H9 (cell line): Measurements from ENCODE around the gene CCL19. TPM values are rescaled to one million over a fixed set of nuclear protein-coding genes. Genes with fewer than 3 reads are reported as not detected.
A peak's percentile ranks its signal among the peaks of the same experiment; 100 is the strongest.

Source experiments
- DNase-seq: peaks from one replicate; pipeline ENCODE4 v3.0.0-alpha.2; 2017
- H2AFZ ChIP-seq: one replicate; pipeline ENCODE4 v1.6.1; 2013; ENCODE audit warnings: mild to moderate bottlenecking, low read length, control low read depth, moderate library complexity
- H2AK5ac ChIP-seq: 2 replicates; pipeline ENCODE4 v1.6.1; 2013; ENCODE audit warnings: low read length, control low read depth, mixed read lengths; ENCODE audit not compliant: insufficient read length
- H2BK120ac ChIP-seq: one replicate; pipeline ENCODE4 v1.6.1; 2013; ENCODE audit warnings: low read depth, mild to moderate bottlenecking, low read length, control low read depth, inconsistent platforms; ENCODE audit not compliant: poor library complexity, severe bottlenecking
- H2BK12ac ChIP-seq: 2 replicates; pipeline ENCODE4 v1.6.1; 2013; ENCODE audit warnings: low read length, control low read depth, mixed read lengths, low read depth; ENCODE audit not compliant: insufficient read length
- H2BK15ac ChIP-seq: 2 replicates; pipeline ENCODE4 v1.6.1; 2013; ENCODE audit warnings: low read depth, low read length, control low read depth
- H2BK20ac ChIP-seq: one replicate; pipeline ENCODE4 v1.6.1; 2013; ENCODE audit warnings: low read depth, mild to moderate bottlenecking, low read length, control low read depth, inconsistent platforms; ENCODE audit not compliant: poor library complexity, severe bottlenecking
- H2BK5ac ChIP-seq: 2 replicates; pipeline ENCODE4 v1.6.1; 2013; ENCODE audit warnings: low read length, control low read depth, mixed read lengths; ENCODE audit not compliant: insufficient read length
- H3K14ac ChIP-seq: 2 replicates; pipeline ENCODE4 v1.6.1; 2013; ENCODE audit warnings: low read length, control low read depth; ENCODE audit not compliant: insufficient read depth
- H3K18ac ChIP-seq: 2 replicates; pipeline ENCODE4 v1.6.1; 2013; ENCODE audit warnings: low read depth, mild to moderate bottlenecking, mixed read lengths, low read length, control low read depth; ENCODE audit not compliant: insufficient read length
- H3K23ac ChIP-seq: 2 replicates; pipeline ENCODE4 v1.6.1; 2013; ENCODE audit warnings: low read length, control low read depth, mixed read lengths, low read depth; ENCODE audit not compliant: insufficient read length
- H3K23me2 ChIP-seq: 2 replicates; pipeline ENCODE4 v1.6.1; 2013; ENCODE audit warnings: low read depth, mild to moderate bottlenecking, mixed read lengths, low read length, control low read depth; ENCODE audit not compliant: insufficient read length, poor library complexity, severe bottlenecking
- H3K27ac ChIP-seq: 2 replicates; pipeline ENCODE4 v1.5.1; 2013; ENCODE audit warnings: low read length, control low read depth, mixed read lengths, low read depth; ENCODE audit not compliant: insufficient read length
- H3K27me3 ChIP-seq: 2 replicates; pipeline ENCODE4 v1.6.1; 2013; ENCODE audit warnings: low read length, control low read depth, inconsistent platforms; ENCODE audit not compliant: insufficient read depth
- H3K4ac ChIP-seq: 2 replicates; pipeline ENCODE4 v1.6.1; 2013; ENCODE audit warnings: low read depth, mild to moderate bottlenecking, control low read depth, inconsistent platforms, low read length, moderate library complexity
- H3K4me1 ChIP-seq: 2 replicates; pipeline ENCODE4 v1.6.1; 2013; ENCODE audit warnings: low read length, control low read depth, inconsistent platforms; ENCODE audit not compliant: insufficient read depth
- H3K4me2 ChIP-seq: 2 replicates; pipeline ENCODE4 v1.6.1; 2013; ENCODE audit warnings: low read length, control low read depth, mixed read lengths; ENCODE audit not compliant: insufficient read length, insufficient read depth
- H3K56ac ChIP-seq: 2 replicates; pipeline ENCODE4 v1.6.1; 2013; ENCODE audit warnings: low read depth, mild to moderate bottlenecking, mixed read lengths, low read length, control low read depth; ENCODE audit not compliant: insufficient read length
- H3K79me1 ChIP-seq: 2 replicates; pipeline ENCODE4 v1.6.1; 2013; ENCODE audit warnings: low read depth, mild to moderate bottlenecking, moderate library complexity, low read length, control low read depth, inconsistent platforms; ENCODE audit not compliant: insufficient read depth, poor library complexity, severe bottlenecking
- H3K79me2 ChIP-seq: 2 replicates; pipeline ENCODE4 v1.6.1; 2013; ENCODE audit warnings: low read length, control low read depth, inconsistent platforms; ENCODE audit not compliant: insufficient read depth
- H3K9ac ChIP-seq: 2 replicates; pipeline ENCODE4 v1.6.1; 2013; ENCODE audit warnings: low read length, control low read depth, mixed read lengths; ENCODE audit not compliant: insufficient read length; ENCODE audit errors: extremely low read depth
- H3K9me3 ChIP-seq: one replicate; pipeline ENCODE4 v1.6.1; 2013; ENCODE audit warnings: low read depth, low read length, inconsistent platforms; ENCODE audit not compliant: control insufficient read depth
- H3T11ph ChIP-seq: one replicate; pipeline ENCODE4 v1.6.1; 2013; ENCODE audit warnings: mild to moderate bottlenecking, low read length, control low read depth, inconsistent platforms
- H4K20me1 ChIP-seq: one replicate; pipeline ENCODE4 v1.6.1; 2013; ENCODE audit not compliant: control insufficient read depth, insufficient read length, insufficient read depth
- H4K5ac ChIP-seq: 2 replicates; pipeline ENCODE4 v1.6.1; 2013; ENCODE audit warnings: low read depth, mild to moderate bottlenecking, mixed read lengths, low read length, control low read depth; ENCODE audit not compliant: insufficient read length
- H4K8ac ChIP-seq: replicated peaks from 2 replicates; pipeline ENCODE4 v1.6.1; 2013; ENCODE audit warnings: low read length, control low read depth, mixed read lengths, low read depth; ENCODE audit not compliant: insufficient read length
- H4K91ac ChIP-seq: 2 replicates; pipeline ENCODE4 v1.6.1; 2013; ENCODE audit warnings: low read depth, mild to moderate bottlenecking, moderate library complexity, mixed read lengths, low read length, control low read depth; ENCODE audit not compliant: insufficient read length
- H3K27ac Mint-ChIP-seq, 3 experiments: 2 replicates in 2 of 3; 3 replicates in 1 of 3; pipeline ENCODE4 v1.8.0; 2020 to 2021; ENCODE audit warnings: mixed read lengths in 3 of 3, mild to moderate bottlenecking in 1 of 3, moderate library complexity in 1 of 3
- H3K27me3 Mint-ChIP-seq: 2 replicates; pipeline ENCODE4 v1.8.0; 2021; ENCODE audit warnings: low read depth, mild to moderate bottlenecking, moderate library complexity, mixed read lengths
- H3K36me3 Mint-ChIP-seq, 3 experiments: 2 replicates in 2 of 3; 3 replicates in 1 of 3; pipeline ENCODE4 v1.8.0; 2020 to 2021; ENCODE audit warnings: low read depth in 3 of 3, mixed read lengths in 3 of 3; ENCODE audit not compliant: insufficient read depth in 1 of 3
- H3K4me1 Mint-ChIP-seq, 2 experiments: 2 replicates each; pipeline ENCODE4 v1.8.0; 2020; ENCODE audit warnings: mixed read lengths in 2 of 2
- H3K4me3 Mint-ChIP-seq, 2 experiments: 2 replicates in 1 of 2; 3 replicates in 1 of 2; pipeline ENCODE4 v1.8.0; 2020 to 2021; ENCODE audit warnings: mild to moderate bottlenecking in 2 of 2, mixed read lengths in 2 of 2, moderate library complexity in 1 of 2
- H3K9me3 Mint-ChIP-seq, 2 experiments: 2 replicates in 1 of 2; 3 replicates in 1 of 2; pipeline ENCODE4 v1.8.0; 2020; ENCODE audit warnings: mild to moderate bottlenecking in 2 of 2, mixed read lengths in 2 of 2, moderate library complexity in 1 of 2
- CTCF ChIP-seq: fragments of 200-600 bp; sonication (generic); conservative IDR thresholded peaks from 3 replicates; pipeline ENCODE4 v1.8.0; 2021; ENCODE audit warnings: antibody characterized with exemption, mild to moderate bottlenecking
- WGBS: extraction: QIAGEN DNeasy Blood & Tissue Kit; methylation state at CpG from one replicate; pipeline ENCODE4 v1.1.7; 2013; ENCODE audit warnings: missing lambda C conversion rate, low lambda C conversion rate, mixed read lengths; ENCODE audit not compliant: insufficient read length; ENCODE audit errors: extremely low coverage; 5-methylcytosine and 5-hydroxymethylcytosine counted together
- total RNA-seq: library from RNA; stranded (reverse); gene quantifications from 2 replicates; pipeline ENCODE4 v1.2.1, GENCODE V29; 2021

Gene CCL19
- total RNA-seq, 1 experiment from 2014 or later = not detected

GRCh38 chr9:34684145-34684544, 6.9 kb downstream of the CCL19 start:
- no peak overlapping the region for H3K23ac ChIP-seq
- Mint-ChIP-seq H3K36me3 (no peaks in the 10 kb centered on the region; a peak in 1 of 7 replicates), H3K27ac (no peak overlapping the region), H3K27me3 (no peaks in the 10 kb centered on the region; the same call in none of the 2 replicates), H3K4me3 (no peak overlapping the region), H3K9me3 (no peaks in the 10 kb centered on the region), H3K4me1 (peaks cover 13 to 17% of the 10 kb centered on the region in 2 experiments)
- H2BK20ac ChIP-seq = no peak overlapping the region
- H3K9me3 ChIP-seq = no peaks in the 10 kb centered on the region
- no peak overlapping the region for H3K14ac ChIP-seq
- H3K9ac ChIP-seq = no peak overlapping the region
- H3K27ac ChIP-seq = no peak overlapping the region
- H2AK5ac ChIP-seq = no peak overlapping the region
- no peak overlapping the region for H2BK15ac ChIP-seq
- H3K18ac ChIP-seq = no peak overlapping the region
- no peaks in the 10 kb centered on the region for H3K79me1 ChIP-seq
- H3K4me1 ChIP-seq = peaks cover 8% of the 10 kb centered on the region; the same call in 1 of the 2 replicates
- H3K79me2 ChIP-seq = no peaks in the 10 kb centered on the region
- no peak overlapping the region for H4K5ac ChIP-seq
- H3K4ac ChIP-seq = no peak overlapping the region
- no peak overlapping the region for H2BK120ac ChIP-seq
- H2AFZ ChIP-seq = no peak overlapping the region
- H3T11ph ChIP-seq = no peak overlapping the region
- no peak overlapping the region for H2BK12ac ChIP-seq
- H3K56ac ChIP-seq = no peak overlapping the region
- H3K27me3 ChIP-seq = no peaks in the 10 kb centered on the region
- no peak overlapping the region for H4K91ac ChIP-seq
- peak; percentile 19; the same call in 1 of the 3 replicates for TF ChIP-seq CTCF
- no peak overlapping the region for H3K4me2 ChIP-seq
- WGBS = no CpG with 5 or more reads among the region's 4 CpGs
- H4K20me1 ChIP-seq = no peaks in the 10 kb centered on the region
- no peak overlapping the region for H2BK5ac ChIP-seq
- DNase-seq = no peak
- no peaks in the 10 kb centered on the region for H3K23me2 ChIP-seq
- no peak overlapping the region for H4K8ac ChIP-seq
